OCI-LY1 (cell line): ENCODE results near the gene TMEM19.

Experiments
- H2AFZ ChIP-seq: fragments of 200-600 bp; sonication (generic), shearing (Covaris generic); 2 replicates; pipeline ENCODE4 v1.6.0; 2014; ENCODE audit warnings: antibody characterized with exemption, mild to moderate bottlenecking, low read length
- H3F3A ChIP-seq: fragments of 200-600 bp; sonication (generic), shearing (Covaris generic); 2 replicates; pipeline ENCODE4 v1.6.0; 2014; ENCODE audit warnings: mild to moderate bottlenecking, antibody characterized with exemption, low read length, moderate library complexity; ENCODE audit not compliant: insufficient read depth
- H3K27ac ChIP-seq: fragments of 200-600 bp; sonication (generic); 2 replicates; pipeline ENCODE4 v1.5.1; 2014; ENCODE audit warnings: low read length, mixed run types, mild to moderate bottlenecking, low read depth; ENCODE audit not compliant: poor library complexity, severe bottlenecking
- H3K27me3 ChIP-seq: fragments of 200-600 bp; sonication (generic); 2 replicates; pipeline ENCODE4 v1.6.0; 2014; ENCODE audit warnings: antibody characterized with exemption, mild to moderate bottlenecking, low read length, moderate library complexity; ENCODE audit not compliant: insufficient read depth
- H3K36me3 ChIP-seq: fragments of 200-600 bp; sonication (generic); 2 replicates; pipeline ENCODE4 v1.6.1; 2014; ENCODE audit warnings: mild to moderate bottlenecking, antibody characterized with exemption, low read length, moderate library complexity, mixed read lengths; ENCODE audit not compliant: insufficient read depth
- H3K4me1 ChIP-seq: fragments of 200-600 bp; sonication (generic); 2 replicates; pipeline ENCODE4 v1.5.1; 2014; ENCODE audit warnings: mild to moderate bottlenecking, low read length, moderate library complexity; ENCODE audit not compliant: insufficient read depth, severe bottlenecking
- H3K4me2 ChIP-seq: fragments of 200-600 bp; sonication (generic), shearing (Covaris generic); 2 replicates; pipeline ENCODE4 v1.6.1; 2014; ENCODE audit warnings: low read length
- H3K4me3 ChIP-seq: fragments of 200-600 bp; sonication (generic); 2 replicates; pipeline ENCODE4 v1.5.1; 2014; ENCODE audit warnings: low read length, low read depth, mild to moderate bottlenecking, mixed read lengths; ENCODE audit not compliant: poor library complexity, severe bottlenecking
- H3K79me2 ChIP-seq: fragments of 200-600 bp; shearing (Covaris generic); 2 replicates; pipeline ENCODE4 v1.6.1; 2016; ENCODE audit warnings: mixed run types, low read length, mixed read lengths; ENCODE audit not compliant: insufficient read depth
- H3K9ac ChIP-seq: fragments of 200-600 bp; sonication (generic), shearing (Covaris generic); 2 replicates; pipeline ENCODE4 v1.6.1; 2014; ENCODE audit warnings: mild to moderate bottlenecking, low read length, mixed read lengths
- H3K9me2 ChIP-seq: fragments of 200-600 bp; sonication (generic), shearing (Covaris generic); 2 replicates; pipeline ENCODE4 v1.6.1; 2014; ENCODE audit warnings: low read depth, mild to moderate bottlenecking, low read length, mixed read lengths
- H3K9me3 ChIP-seq: fragments of 200-600 bp; shearing (Covaris generic); 2 replicates; pipeline ENCODE4 v1.6.1; 2014; ENCODE audit warnings: low read length, mixed read lengths
- H4K20me1 ChIP-seq: fragments of 200-600 bp; sonication (generic), shearing (Covaris generic); 2 replicates; pipeline ENCODE4 v1.6.0; 2016; ENCODE audit warnings: mild to moderate bottlenecking, low read length; ENCODE audit not compliant: insufficient read depth
- CTCF ChIP-seq: fragments of 200-600 bp; sonication (generic), shearing (Covaris generic); IDR thresholded peaks from 2 replicates; pipeline ENCODE4 v1.5.1; 2017; ENCODE audit warnings: mild to moderate bottlenecking, antibody characterized with exemption, low read length, moderate library complexity, mixed read lengths
- EZH2 ChIP-seq: fragments of 200-600 bp; sonication (generic), shearing (Covaris generic); IDR thresholded peaks from 2 replicates; pipeline ENCODE4 v1.8.0; 2017; ENCODE audit warnings: borderline replicate concordance, mixed run types, mild to moderate bottlenecking, antibody characterized with exemption, low read length, moderate library complexity, mixed read lengths

TMEM19 gene

DNA sequence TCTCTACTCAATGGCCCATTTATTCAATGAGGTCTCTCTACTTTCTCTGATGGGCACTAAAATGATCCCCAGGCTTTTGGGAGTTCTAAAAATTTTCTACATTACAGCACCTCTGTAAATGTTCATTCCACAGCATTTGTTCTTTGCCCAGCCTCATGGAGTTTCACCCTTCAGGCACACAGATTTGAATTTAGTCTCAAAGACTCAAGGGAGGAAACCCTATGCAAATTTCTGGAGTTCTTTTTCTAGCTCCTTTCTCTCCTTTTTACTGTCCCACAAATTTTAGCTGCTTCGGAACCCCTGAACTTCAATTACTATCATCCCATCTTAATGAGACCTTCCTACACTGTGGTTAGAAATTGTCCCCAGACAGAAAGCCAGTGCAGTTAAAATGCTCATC lies 51.3 kb downstream of the TMEM19 start:
- Histone ChIP-seq H3K79me2 (no peaks in the 10 kb centered on the region), H3K27me3 (no peaks in the 10 kb centered on the region), H2AFZ (peak overlapping the region; percentile 74), H3F3A (no peaks in the 10 kb centered on the region), H3K36me3 (no peaks in the 10 kb centered on the region), H4K20me1 (no peaks in the 10 kb centered on the region), H3K9me2 (no peaks in the 10 kb centered on the region), H3K4me3 (no peak overlapping the region), H3K4me1 (peaks cover 22% of the 10 kb centered on the region), H3K9me3 (no peaks in the 10 kb centered on the region), H3K9ac (no peak overlapping the region), H3K4me2 (no peak overlapping the region), H3K27ac (no peak overlapping the region)
- TF ChIP-seq EZH2, result no peak
- no peak for TF ChIP-seq CTCF

GRCh38 chr12:71742998-71743397 lies 57.1 kb downstream of the TMEM19 start:
- Histone ChIP-seq H3K9me3 (no peaks in the 10 kb centered on the region), H4K20me1 (no peaks in the 10 kb centered on the region), H3F3A (no peaks in the 10 kb centered on the region), H3K4me2 (no peak overlapping the region), H3K36me3 (no peaks in the 10 kb centered on the region), H3K27me3 (no peaks in the 10 kb centered on the region), H3K4me1 (peaks cover 5% of the 10 kb centered on the region), H3K79me2 (no peaks in the 10 kb centered on the region), H2AFZ (no peak overlapping the region), H3K27ac (no peak overlapping the region), H3K4me3 (no peak overlapping the region), H3K9me2 (no peaks in the 10 kb centered on the region), H3K9ac (no peak overlapping the region)
- TF ChIP-seq EZH2 (no peak), CTCF (no peak)

- Histone ChIP-seq H3K27me3 (no peaks in the 10 kb centered on the region), H3K36me3 (no peaks in the 10 kb centered on the region), H3K9me2 (no peaks in the 10 kb centered on the region), H3K79me2 (no peaks in the 10 kb centered on the region), H3F3A (no peaks in the 10 kb centered on the region), H2AFZ (no peak overlapping the region), H3K4me3 (no peak overlapping the region), H3K9ac (no peak overlapping the region), H3K4me1 (peaks cover 5% of the 10 kb centered on the region), H4K20me1 (no peaks in the 10 kb centered on the region), H3K27ac (no peak overlapping the region), H3K4me2 (no peak overlapping the region), H3K9me3 (no peaks in the 10 kb centered on the region)
- no peak for TF ChIP-seq EZH2
- TF ChIP-seq CTCF, result no peak
These were observed 58.8 kb downstream of the TMEM19 start for GRCh38 chr12:71744522-71745300.
